ENCODE data around the gene SETX.
A peak's percentile ranks its signal among the peaks of the same experiment; 100 is the strongest.

The SETX gene

DNA sequence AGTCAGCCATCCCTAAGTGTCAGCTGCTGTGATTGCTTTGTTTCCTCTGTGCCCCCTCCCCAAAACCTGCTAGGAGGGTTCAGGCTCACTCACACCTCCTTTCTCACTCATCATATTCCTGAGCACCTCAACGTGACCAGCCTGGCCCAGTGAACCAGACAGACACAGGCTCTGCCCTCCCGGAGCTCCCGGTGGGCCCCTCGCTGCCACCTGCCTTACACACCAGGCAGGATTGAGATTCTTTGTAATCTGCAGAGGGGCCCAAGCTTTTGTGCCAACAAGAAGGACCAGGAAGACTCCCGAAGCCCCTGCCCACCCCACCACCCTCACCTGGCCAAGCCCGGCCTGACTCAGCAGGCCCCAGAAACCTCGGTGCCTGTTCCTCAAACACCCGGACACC is 105.1 kb downstream of the SETX start:
- Histone ChIP-seq H3K27ac (ENCODE audit: low read depth, low read length, severe bottlenecking) (no peak overlapping the region), H3K36me3 (ENCODE audit: control insufficient read depth, insufficient read depth, low read length) (no peaks in the 10 kb centered on the region), H3K4me3 (ENCODE audit: extremely low read depth, insufficient read depth, low read length, poor library complexity, severe bottlenecking) (no peak overlapping the region), H3K9me3 (ENCODE audit: control insufficient read depth, low read length) (peaks cover 21% of the 10 kb centered on the region), H3K4me1 (ENCODE audit: control insufficient read depth, insufficient read depth, low read length, poor library complexity, severe bottlenecking) (peaks cover 4% of the 10 kb centered on the region)
- WGBS, 2 experiments (ENCODE audit: insufficient coverage in 2 of 2): 73 to 93% methylated on average over 4 of the region's 8 CpGs

DNA sequence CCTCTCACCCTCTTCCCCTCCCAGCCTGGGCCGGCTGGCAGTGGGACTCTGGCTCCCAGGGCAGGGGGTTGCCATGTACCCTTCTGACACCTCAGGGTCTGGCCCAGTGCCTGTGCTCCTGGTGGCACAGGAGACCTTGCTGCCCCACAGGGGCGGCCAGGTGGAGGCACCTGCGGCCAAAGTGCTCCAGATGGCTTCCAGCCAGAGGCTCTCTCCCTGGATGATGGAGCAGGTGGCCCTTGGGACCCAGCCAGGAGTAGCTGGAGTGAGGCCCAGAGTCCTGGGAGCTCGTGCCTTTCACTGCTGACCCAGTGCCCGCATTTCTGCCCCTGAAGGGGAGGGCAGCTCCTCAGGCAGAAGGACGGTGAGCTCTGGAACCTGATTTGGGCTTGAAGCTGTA is 105.7 kb downstream of the SETX start:
- 91 to 93% methylated on average over 6 of the region's 6 CpGs for WGBS, 2 experiments (ENCODE audit: insufficient coverage in 2 of 2)
- Histone ChIP-seq H3K4me3 (ENCODE audit: extremely low read depth, insufficient read depth, low read length, poor library complexity, severe bottlenecking) (no peak overlapping the region), H3K4me1 (ENCODE audit: control insufficient read depth, insufficient read depth, low read length, poor library complexity, severe bottlenecking) (peaks cover 4% of the 10 kb centered on the region), H3K36me3 (ENCODE audit: control insufficient read depth, insufficient read depth, low read length) (no peaks in the 10 kb centered on the region), H3K9me3 (ENCODE audit: control insufficient read depth, low read length) (peaks cover 21% of the 10 kb centered on the region), H3K27ac (ENCODE audit: low read depth, low read length, severe bottlenecking) (no peak overlapping the region)

DNA sequence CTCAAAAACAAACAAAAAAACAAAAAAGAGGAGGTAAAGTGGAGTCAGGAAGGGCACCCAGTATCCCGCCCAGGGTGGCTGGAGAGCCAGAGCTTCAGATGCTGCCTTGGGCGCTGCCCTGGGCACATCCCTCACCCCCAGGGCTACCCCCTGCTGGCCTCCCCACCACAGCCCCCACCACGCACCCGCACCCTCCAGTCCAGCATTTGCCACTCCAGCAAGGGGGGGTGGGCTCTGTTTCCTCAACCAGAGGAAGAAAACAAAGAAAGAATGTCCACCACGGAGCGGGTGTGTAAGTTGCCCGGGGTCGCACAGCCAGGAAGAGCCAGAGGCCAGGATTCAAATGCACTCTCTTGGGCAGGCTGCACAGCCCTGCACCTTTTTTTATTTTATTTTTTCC is 106.8 kb downstream of the SETX start:
- Histone ChIP-seq H3K27ac (ENCODE audit: low read depth, low read length, severe bottlenecking) (no peak overlapping the region), H3K4me3 (ENCODE audit: extremely low read depth, insufficient read depth, low read length, poor library complexity, severe bottlenecking) (no peak overlapping the region), H3K36me3 (ENCODE audit: control insufficient read depth, insufficient read depth, low read length) (no peaks in the 10 kb centered on the region), H3K4me1 (ENCODE audit: control insufficient read depth, insufficient read depth, low read length, poor library complexity, severe bottlenecking) (peaks cover 9% of the 10 kb centered on the region), H3K9me3 (ENCODE audit: control insufficient read depth, low read length) (peaks cover 21% of the 10 kb centered on the region)
- WGBS, 2 experiments (ENCODE audit: insufficient coverage in 2 of 2): 88 to 100% methylated on average over 4 to 6 of the region's 8 CpGs

GRCh38 chr9:132245465-132245864 is 109.3 kb downstream of the SETX start:
- no peaks in the 10 kb centered on the region for H3K36me3 ChIP-seq (ENCODE audit: control insufficient read depth, insufficient read depth, low read length)
- H3K4me1 ChIP-seq (ENCODE audit: control insufficient read depth, insufficient read depth, low read length, poor library complexity, severe bottlenecking): peaks cover 9% of the 10 kb centered on the region
- 92 to 93% methylated on average over 3 to 5 of the region's 9 CpGs for WGBS, 2 experiments (ENCODE audit: insufficient coverage in 2 of 2)
- H3K4me3 ChIP-seq (ENCODE audit: extremely low read depth, insufficient read depth, low read length, poor library complexity, severe bottlenecking): no peak overlapping the region
- H3K27ac ChIP-seq (ENCODE audit: low read depth, low read length, severe bottlenecking): no peak overlapping the region
- peaks cover 2% of the 10 kb centered on the region for H3K9me3 ChIP-seq (ENCODE audit: control insufficient read depth, low read length)

DNA sequence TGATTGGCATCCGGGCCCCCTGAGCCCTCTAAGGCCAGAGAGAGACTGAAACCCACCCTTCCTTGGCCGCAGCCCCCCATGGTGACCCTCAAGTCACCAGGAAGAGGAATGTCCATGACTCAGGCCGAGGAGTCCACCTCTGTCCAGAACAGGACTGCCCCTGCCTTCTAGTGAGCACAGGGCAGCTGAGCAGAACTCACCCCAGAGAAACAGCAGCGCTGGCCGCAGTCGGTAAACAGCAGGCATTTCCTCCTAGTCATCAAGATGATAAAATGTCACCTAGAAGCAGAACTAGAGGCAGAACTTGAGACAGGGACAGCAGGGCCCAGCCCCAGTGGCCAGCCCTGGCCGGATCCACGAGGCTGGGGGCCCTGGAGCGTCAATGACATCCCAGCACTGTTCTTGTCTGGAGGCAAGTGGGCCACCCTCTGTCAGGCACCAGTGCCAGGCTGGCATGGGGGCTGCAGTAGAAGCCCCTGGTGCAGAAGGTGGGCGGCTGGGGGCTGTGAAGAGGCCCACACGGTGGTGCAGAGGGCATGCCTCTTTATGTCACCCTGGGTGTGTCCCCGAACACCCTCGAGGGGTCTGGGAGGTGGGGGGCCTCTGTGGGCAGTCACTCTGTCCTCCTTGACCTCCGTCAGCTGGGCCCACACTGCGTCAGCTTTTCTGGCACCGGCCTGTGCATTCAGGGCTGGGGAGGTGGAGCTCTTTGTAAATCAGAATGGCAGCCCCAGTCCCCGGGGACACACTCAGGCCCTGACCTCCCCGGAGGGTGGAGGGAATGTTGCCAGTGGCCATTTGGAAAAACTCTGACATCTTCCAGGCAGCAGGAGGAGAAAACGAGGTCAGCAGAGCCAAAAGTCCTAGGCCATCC is 110.0 kb downstream of the SETX start:
- H3K4me3 ChIP-seq (ENCODE audit: extremely low read depth, insufficient read depth, low read length, poor library complexity, severe bottlenecking): no peak overlapping the region
- H3K36me3 ChIP-seq (ENCODE audit: control insufficient read depth, insufficient read depth, low read length): no peaks in the 10 kb centered on the region
- no peaks in the 10 kb centered on the region for H3K9me3 ChIP-seq (ENCODE audit: control insufficient read depth, low read length)
- no peak overlapping the region for H3K27ac ChIP-seq (ENCODE audit: low read depth, low read length, severe bottlenecking)
- 70 to 82% methylated on average over 17 to 19 of the region's 19 CpGs for WGBS, 2 experiments (ENCODE audit: insufficient coverage in 2 of 2)
- peaks cover 9% of the 10 kb centered on the region for H3K4me1 ChIP-seq (ENCODE audit: control insufficient read depth, insufficient read depth, low read length, poor library complexity, severe bottlenecking)

- H3K4me1 ChIP-seq (ENCODE audit: control insufficient read depth, insufficient read depth, low read length, poor library complexity, severe bottlenecking): peaks cover 9% of the 10 kb centered on the region
- no peaks in the 10 kb centered on the region for H3K36me3 ChIP-seq (ENCODE audit: control insufficient read depth, insufficient read depth, low read length)
- no peaks in the 10 kb centered on the region for H3K9me3 ChIP-seq (ENCODE audit: control insufficient read depth, low read length)
- no peak overlapping the region for H3K27ac ChIP-seq (ENCODE audit: low read depth, low read length, severe bottlenecking)
- H3K4me3 ChIP-seq (ENCODE audit: extremely low read depth, insufficient read depth, low read length, poor library complexity, severe bottlenecking): no peak overlapping the region
- WGBS, 2 experiments (ENCODE audit: insufficient coverage in 2 of 2): 85 to 90% methylated on average over 15 to 16 of the region's 19 CpGs
Observed at GRCh38 chr9:132243156-132244074, 111.4 kb downstream of the SETX start.

DNA sequence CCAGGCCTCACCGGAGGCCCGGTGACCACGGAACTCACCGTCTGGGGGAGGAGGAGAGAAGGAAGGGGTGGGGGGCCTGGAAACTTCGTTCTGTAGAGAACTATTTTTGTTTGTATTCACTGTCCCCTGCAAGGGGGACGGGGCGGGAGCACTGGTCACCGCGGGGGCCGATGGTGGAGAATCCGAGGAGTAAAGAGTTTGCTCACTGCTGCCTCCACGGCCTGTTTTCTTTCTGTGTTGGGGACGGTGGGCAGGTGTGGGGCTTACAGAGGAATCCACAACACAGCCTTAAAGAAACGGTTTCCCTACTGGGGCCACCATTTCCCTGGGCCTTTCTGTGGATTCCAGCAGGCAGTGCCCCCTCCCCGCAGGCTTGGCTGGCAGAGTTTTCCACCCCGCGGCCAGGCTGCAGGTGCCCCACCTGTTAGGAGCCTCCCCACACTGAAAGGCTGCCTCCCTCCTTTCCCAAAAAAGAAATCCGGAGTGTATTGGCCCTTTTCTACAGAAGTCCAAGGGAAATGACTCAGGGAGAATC is 112.1 kb downstream of the SETX start:
- WGBS, 2 experiments (ENCODE audit: insufficient coverage in 2 of 2): 8 to 10% methylated on average over 10 to 11 of the region's 18 CpGs
- Histone ChIP-seq H3K4me1 (ENCODE audit: control insufficient read depth, insufficient read depth, low read length, poor library complexity, severe bottlenecking) (peaks cover 9% of the 10 kb centered on the region), H3K27ac (ENCODE audit: low read depth, low read length, severe bottlenecking) (no peak overlapping the region), H3K9me3 (ENCODE audit: control insufficient read depth, low read length) (no peaks in the 10 kb centered on the region), H3K4me3 (ENCODE audit: extremely low read depth, insufficient read depth, low read length, poor library complexity, severe bottlenecking) (peak overlapping the region; percentile 39), H3K36me3 (ENCODE audit: control insufficient read depth, insufficient read depth, low read length) (no peaks in the 10 kb centered on the region)

DNA sequence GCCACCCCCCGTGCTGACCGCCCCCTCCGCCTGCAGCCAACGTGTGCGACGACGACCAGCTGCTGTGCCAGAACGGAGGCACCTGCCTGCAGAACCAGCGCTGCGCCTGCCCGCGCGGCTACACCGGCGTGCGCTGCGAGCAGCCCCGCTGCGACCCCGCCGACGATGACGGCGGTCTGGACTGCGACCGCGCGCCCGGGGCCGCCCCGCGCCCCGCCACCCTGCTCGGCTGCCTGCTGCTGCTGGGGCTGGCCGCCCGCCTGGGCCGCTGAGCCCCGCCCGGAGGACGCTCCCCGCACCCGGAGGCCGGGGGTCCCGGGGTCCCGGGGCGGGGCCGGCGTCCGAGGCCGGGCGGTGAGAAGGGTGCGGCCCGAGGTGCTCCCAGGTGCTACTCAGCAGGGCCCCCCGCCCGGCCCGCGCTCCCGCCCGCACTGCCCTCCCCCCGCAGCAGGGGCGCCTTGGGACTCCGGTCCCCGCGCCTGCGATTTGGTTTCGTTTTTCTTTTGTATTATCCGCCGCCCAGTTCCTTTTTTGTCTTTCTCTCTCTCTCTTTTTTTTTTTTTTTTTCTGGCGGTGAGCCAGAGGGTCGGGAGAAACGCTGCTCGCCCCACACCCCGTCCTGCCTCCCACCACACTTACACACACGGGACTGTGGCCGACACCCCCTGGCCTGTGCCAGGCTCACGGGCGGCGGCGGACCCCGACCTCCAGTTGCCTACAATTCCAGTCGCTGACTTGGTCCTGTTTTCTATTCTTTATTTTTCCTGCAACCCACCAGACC is 112.8 kb downstream of the SETX start:
- 0 to 1% methylated on average over 42 to 61 of the region's 81 CpGs for WGBS, 2 experiments (ENCODE audit: insufficient coverage in 2 of 2)
- H3K4me3 ChIP-seq (ENCODE audit: extremely low read depth, insufficient read depth, low read length, poor library complexity, severe bottlenecking): peak overlapping the region; percentile 39

DNA sequence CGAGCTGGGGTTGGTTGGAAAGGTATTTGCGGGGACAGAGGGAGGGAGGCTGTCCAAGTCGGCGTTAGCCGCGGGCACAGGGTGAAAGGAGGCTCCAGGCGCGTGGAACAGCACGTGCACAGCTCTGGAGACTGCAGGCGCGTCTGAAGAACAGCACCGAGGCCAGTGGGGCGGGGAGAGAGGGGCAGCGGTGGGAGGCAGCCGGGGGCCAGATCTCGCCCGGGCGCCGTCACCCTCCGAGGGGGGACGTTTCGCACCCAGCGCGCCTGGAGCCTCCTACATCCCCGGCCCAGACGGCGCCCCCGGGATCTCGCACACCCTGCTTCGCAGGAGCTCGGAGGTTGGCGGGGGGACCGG is 113.3 kb downstream of the SETX start:
- Histone ChIP-seq H3K4me3 (ENCODE audit: extremely low read depth, insufficient read depth, low read length, poor library complexity, severe bottlenecking) (peak overlapping the region; percentile 39), H3K9me3 (ENCODE audit: control insufficient read depth, low read length) (no peaks in the 10 kb centered on the region), H3K27ac (ENCODE audit: low read depth, low read length, severe bottlenecking) (no peak overlapping the region), H3K4me1 (ENCODE audit: control insufficient read depth, insufficient read depth, low read length, poor library complexity, severe bottlenecking) (peaks cover 9% of the 10 kb centered on the region), H3K36me3 (ENCODE audit: control insufficient read depth, insufficient read depth, low read length) (no peaks in the 10 kb centered on the region)
- WGBS, 2 experiments (ENCODE audit: insufficient coverage in 2 of 2): 1% methylated on average over 22 to 29 of the region's 33 CpGs

More for the DNA sequence above, 112.8 kb downstream of the SETX start:
- no peaks in the 10 kb centered on the region for H3K9me3 ChIP-seq (ENCODE audit: control insufficient read depth, low read length)
- H3K27ac ChIP-seq (ENCODE audit: low read depth, low read length, severe bottlenecking): no peak overlapping the region
- no peaks in the 10 kb centered on the region for H3K36me3 ChIP-seq (ENCODE audit: control insufficient read depth, insufficient read depth, low read length)
- peaks cover 9% of the 10 kb centered on the region for H3K4me1 ChIP-seq (ENCODE audit: control insufficient read depth, insufficient read depth, low read length, poor library complexity, severe bottlenecking)

DNA sequence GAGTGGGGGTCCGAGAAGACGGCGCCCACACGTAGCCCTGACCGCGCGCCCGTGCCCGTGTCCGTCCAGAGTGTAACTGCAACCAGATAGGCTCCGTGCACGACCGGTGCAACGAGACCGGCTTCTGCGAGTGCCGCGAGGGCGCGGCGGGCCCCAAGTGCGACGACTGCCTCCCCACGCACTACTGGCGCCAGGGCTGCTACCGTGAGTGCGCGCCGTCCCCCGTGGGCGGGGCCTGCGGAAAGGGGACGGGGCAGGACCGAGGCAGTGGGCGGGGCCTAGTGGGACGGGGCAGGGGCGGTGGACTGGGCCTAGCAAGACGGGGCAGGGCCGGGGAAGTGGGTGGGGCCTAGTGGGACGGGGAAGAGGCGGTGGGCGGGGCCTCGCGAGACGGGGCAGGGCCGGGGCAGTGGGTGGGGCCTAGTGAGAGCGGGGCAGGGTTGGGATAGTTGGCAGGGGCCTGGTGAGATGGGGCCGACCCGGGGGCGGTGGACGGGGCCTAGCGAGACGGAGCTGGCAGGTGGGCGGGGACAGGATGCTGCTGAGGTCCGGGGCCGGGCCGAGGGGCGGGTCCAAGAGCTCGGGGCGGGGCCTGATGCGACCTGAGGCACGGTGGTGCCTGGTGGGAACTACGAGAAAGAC is 113.8 kb downstream of the SETX start:
- H3K4me3 ChIP-seq (ENCODE audit: extremely low read depth, insufficient read depth, low read length, poor library complexity, severe bottlenecking): peak overlapping the region; percentile 39
- H3K27ac ChIP-seq (ENCODE audit: low read depth, low read length, severe bottlenecking): no peak overlapping the region
- WGBS, 2 experiments (ENCODE audit: insufficient coverage in 2 of 2): 6 to 10% methylated on average over 31 to 52 of the region's 63 CpGs
- H3K36me3 ChIP-seq (ENCODE audit: control insufficient read depth, insufficient read depth, low read length): no peaks in the 10 kb centered on the region
- no peaks in the 10 kb centered on the region for H3K9me3 ChIP-seq (ENCODE audit: control insufficient read depth, low read length)
- H3K4me1 ChIP-seq (ENCODE audit: control insufficient read depth, insufficient read depth, low read length, poor library complexity, severe bottlenecking): peaks cover 9% of the 10 kb centered on the region

Data from mesodermal cell (in vitro differentiated cells).